Activated CD4-positive, CD25-positive, alpha-beta regulatory T cell treated with anti-CD3 and anti-CD28 coated beads, Interleukin-2, amount 50 U/mL, for 24 hours (primary cell): ENCODE data around the gene PTPRT.

Source experiments
- ATAC-seq, 2 donors: fragments of 150-1000 bp; cut with Tn5 transposase; one replicate each; pipeline ENCODE4 v1.10.0; 2021; ENCODE audit warnings: mild to moderate bottlenecking in 1 of 2, moderate library complexity in 1 of 2

The PTPRT gene

GRCh38 chr20:42785041-42785440 is 404.7 kb downstream of the PTPRT start:
- no peak for ATAC-seq

GRCh38 chr20:42779216-42779615 is 410.5 kb downstream of the PTPRT start:
- ATAC-seq = no peak

DNA sequence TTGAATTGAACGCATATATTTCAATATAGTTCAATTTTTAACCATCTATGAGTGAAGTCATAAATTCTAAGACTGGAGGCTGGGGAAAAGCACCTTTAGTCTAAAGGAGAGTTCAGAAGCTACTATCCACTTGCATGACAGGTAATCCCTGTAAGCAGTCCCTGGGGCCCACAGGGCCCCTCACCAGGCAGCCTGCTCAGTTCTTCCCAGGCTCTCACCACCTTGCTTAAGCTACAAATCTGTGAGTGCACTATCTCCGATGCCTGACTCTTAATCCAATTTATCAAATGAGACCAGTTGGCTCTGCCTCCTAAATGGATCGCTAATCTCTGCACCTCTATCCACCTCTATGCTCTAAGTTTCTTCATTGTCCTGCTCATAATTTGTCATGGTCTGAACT is 413.8 kb downstream of the PTPRT start:
- ATAC-seq = no peak

DNA sequence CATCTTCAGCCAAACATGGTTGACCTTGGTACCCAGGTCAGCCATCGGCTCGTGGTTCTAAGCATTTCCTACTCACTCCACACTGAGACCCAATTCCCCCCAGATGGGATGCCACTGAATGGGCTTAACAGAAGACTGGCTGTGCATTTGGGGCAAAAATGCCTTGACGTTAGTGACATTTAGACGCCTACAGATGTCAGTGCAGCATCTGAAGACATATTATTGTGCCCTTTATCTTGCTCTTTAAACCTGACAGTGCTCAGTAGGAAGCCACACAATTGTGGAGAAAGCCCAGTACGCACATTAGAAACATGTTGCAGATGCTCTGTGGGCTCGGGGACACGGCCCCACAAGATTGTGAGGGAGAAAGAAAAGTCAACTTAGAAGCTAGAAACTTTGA is 414.7 kb downstream of the PTPRT start:
- ATAC-seq = no peak

GRCh38 chr20:42763015-42763414 is 426.7 kb downstream of the PTPRT start:
- no peak for ATAC-seq

DNA sequence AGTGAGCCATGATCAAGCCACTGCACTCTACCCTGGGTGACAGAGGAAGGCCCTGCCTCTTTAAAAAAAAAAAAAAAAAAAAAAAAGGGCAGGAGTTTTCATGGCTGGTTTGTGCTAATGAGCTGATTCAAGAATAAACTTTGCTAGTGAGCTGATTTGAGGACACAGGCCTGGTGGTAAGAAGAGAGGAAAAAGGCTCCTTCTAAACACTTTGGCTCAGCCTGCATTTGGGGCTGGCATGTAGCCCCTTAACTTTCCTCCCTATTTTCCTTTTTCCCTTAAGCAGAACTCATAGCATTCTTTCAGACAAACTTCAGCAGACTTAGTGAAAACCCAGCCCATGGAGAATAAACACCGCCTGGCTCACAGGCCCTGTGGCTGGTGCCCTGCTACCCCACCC is 432.7 kb downstream of the PTPRT start:
- ATAC-seq = no peak

DNA sequence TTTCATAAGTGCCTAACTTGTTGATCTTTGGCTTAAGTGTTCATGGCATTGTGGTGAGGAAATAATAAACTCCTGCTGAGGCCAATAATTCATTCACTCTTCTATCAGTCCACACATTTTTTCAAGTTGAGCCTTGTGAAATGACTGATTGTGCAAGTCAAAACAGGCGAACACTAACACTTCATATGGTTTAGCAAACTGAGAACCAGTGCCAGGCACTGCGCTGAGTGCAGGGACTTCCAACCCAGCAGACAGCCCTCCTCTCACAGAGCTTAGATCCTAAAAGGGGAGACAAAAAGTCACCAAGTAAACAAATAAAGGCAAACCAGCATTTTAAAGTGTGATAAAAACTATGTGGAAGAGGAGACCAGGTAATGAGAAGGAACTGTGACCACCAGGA is 435.0 kb downstream of the PTPRT start:
- ATAC-seq = no peak

DNA sequence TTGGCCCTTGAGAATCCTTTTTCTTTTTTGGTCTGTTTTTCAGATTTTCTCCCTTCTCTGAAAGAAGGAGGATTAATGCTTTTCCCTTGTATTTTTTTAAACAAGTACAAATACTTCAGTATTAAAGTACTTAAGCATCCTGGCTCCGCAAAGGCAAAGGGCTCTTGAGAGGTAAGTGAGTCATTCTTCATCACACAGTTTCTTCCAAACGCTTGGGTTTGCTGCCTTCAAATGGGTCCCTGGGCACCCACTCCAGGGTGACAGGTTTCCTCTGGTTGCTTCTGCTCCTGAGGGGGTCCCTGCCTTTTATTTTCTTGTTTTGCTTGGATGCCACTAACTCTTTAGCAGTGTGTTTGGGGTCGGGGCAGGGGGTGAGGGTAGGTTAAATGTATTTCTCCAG is 437.1 kb downstream of the PTPRT start:
- no peak for ATAC-seq

DNA sequence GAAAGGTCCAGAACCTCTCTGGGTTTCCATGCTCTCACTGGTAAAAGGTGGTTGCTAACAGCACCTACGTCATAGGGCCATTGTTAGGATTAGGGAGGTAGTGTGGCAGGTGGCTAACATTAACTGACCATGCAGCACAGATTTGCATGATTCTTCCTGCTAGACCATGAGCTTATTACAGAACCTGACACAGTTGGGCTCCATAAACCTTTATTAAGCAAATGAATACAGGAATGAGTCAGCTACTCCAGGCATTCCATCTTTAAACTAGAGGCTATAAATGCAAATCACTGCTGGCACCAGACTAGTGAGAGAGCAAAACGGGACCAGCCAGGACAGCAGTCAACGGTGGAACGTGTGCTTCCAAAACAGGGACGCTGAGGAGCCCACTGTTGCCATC is 440.1 kb downstream of the PTPRT start:
- no peak for ATAC-seq

- ATAC-seq = no peak
Observed at GRCh38 chr20:42747765-42748411, 441.8 kb downstream of the PTPRT start.

- ATAC-seq = no peak
Observed at GRCh38 chr20:42744756-42745465, 444.8 kb downstream of the PTPRT start.

- no peak for ATAC-seq
Observed at GRCh38 chr20:42742926-42743325, 446.8 kb downstream of the PTPRT start.

DNA sequence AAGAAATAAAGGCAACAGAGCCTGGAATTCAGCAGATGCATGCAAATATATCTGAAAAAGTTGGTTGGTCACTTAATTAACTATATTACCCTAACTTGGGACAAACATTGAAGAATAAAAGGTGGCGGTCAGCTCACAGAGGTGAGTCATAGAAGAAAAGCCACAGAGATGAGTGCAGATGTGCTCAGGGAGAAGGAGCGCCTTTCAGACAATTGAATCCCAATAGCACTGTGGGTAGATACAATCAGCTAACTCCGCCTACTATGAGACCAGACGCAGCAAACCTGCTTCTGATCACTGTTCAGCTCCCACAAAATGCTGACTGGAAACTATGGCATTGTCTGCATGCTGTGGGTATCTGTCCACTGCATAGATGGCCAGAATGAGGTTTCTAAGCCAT is 447.8 kb downstream of the PTPRT start:
- no peak for ATAC-seq

- ATAC-seq = no peak
Observed at GRCh38 chr20:42740226-42740870, 449.4 kb downstream of the PTPRT start.

- no peak for ATAC-seq
Observed at GRCh38 chr20:42739683-42740082, 450.0 kb downstream of the PTPRT start.

DNA sequence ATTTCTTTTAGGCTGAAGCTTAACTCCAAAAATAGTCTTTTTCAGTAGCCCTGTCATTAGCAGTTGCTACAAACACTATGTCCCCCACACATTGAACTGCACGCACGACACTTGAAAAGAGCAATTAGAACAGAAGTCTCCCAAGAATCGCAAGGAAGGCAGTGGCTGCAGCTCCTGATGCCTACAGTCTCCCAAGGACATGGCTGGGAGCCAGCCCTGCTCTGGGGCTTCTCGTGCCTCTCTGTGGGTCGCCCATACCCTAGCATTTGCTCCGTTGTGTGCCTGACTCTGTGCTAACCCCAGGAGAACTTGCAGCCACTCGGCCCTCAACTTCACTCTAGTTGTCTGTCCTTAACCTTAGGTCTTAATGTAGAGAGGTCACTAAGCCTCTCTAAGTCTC is 454.2 kb downstream of the PTPRT start:
- no peak for ATAC-seq

GRCh38 chr20:42734660-42735368 is 454.9 kb downstream of the PTPRT start:
- no peak for ATAC-seq

- no peak for ATAC-seq
Observed at GRCh38 chr20:42721923-42722322, 467.8 kb downstream of the PTPRT start.

GRCh38 chr20:42714298-42715141 is 475.2 kb downstream of the PTPRT start:
- ATAC-seq = no peak

DNA sequence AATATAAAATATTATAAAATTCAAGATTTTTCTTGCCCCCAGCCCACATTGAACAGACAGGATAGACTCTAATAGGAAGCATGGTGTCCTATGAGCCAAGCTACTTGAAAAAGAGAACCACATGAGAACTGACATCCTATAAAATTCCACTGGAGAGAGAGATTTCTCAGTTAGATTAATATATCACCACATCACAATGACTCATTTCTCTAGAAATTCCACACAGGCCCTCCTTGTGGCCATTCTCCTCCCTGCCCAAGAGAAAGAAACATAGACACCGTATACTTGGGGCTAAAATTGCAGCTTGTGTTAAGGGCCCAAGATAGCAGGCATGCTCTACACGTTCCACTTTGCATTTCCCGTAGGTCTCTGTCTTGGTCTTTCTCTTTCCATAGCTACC is 481.4 kb downstream of the PTPRT start:
- no peak for ATAC-seq

DNA sequence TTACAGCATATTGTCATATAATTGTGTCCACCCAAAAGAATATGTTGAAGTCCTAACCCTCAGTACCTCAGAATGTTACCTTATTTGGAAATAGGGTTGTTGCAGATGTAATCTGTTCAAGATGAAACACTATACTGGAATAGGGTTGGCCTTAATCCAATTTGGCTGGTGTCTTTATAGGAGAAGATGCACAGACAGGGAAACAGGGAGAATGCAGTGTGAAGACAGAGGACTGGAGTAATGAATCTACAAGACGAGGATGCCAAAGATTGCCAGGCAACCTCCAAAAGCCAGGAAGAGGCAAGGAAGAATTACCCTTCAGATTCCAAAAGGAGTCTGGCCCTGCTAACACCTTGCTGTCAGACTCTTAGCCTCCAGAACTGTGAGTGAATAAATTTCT is 482.9 kb downstream of the PTPRT start:
- no peak for ATAC-seq

- no peak for ATAC-seq
Observed at GRCh38 chr20:42705550-42705949, 484.2 kb downstream of the PTPRT start.

GRCh38 chr20:42703744-42704143 is 486.0 kb downstream of the PTPRT start:
- ATAC-seq = no peak
